Heart left ventricle (tissue), 13 donors: ENCODE data around the gene ARMH3.

Experiments used
- POLR2A ChIP-seq, 2 donors: fragments of 450-650 bp; IDR thresholded peaks; one replicate each; pipeline ENCODE4 v1.6.1; 2017; ENCODE audit warnings: antibody characterized with exemption in 2 of 2, mild to moderate bottlenecking in 2 of 2, moderate library complexity in 2 of 2
- TF ChIP-seq, protein P1 (sequence below), 12 donors: fragments of 200-600 bp; sonication (generic) in 4 of 12; IDR thresholded peaks; one replicate each; pipeline versions ENCODE4 v1.5.0 to v1.8.0; 2018 to 2022; ENCODE audit warnings: antibody characterized with exemption in 12 of 12, mild to moderate bottlenecking in 5 of 12
- donor health status: ischemic (EF 13 %, LVEDD 7.1; RV severe dilation, severe dysfunction).
- donor health status: DM: no; HTN: yes; CAD: no.
- donor health status: DM: no; HTN: no; CAD: no.
- donor health status: ischemic (EF 25% LVEDD 6.9; RV normal size, moderate dysfunction).
- donor health status: ischemic (EF 25% LVEDD 5.7; RV mildly dilated, moderate dysfunction).
- donor health status: ischemic (EF 35%, LVEDD 5.7; RV mildly dilated, moderate dysfunction).
- donor health status: nonischemic (EF 11% LVEDD 7.7; RV severe dilation, severe dysfunction).
- donor health status: DM: yes; HTN: yes; CAD: no.
- donor health status: PGD.
- donor health status: ischemic (EF 29% LVEDD 5.4; RV normal size, mild dysfunction).
- donor health status: nonischemic (EF 23%, LVEDD 6.1; RV moderate dilation, normal function).

- TF ChIP-seq, protein P1, sequence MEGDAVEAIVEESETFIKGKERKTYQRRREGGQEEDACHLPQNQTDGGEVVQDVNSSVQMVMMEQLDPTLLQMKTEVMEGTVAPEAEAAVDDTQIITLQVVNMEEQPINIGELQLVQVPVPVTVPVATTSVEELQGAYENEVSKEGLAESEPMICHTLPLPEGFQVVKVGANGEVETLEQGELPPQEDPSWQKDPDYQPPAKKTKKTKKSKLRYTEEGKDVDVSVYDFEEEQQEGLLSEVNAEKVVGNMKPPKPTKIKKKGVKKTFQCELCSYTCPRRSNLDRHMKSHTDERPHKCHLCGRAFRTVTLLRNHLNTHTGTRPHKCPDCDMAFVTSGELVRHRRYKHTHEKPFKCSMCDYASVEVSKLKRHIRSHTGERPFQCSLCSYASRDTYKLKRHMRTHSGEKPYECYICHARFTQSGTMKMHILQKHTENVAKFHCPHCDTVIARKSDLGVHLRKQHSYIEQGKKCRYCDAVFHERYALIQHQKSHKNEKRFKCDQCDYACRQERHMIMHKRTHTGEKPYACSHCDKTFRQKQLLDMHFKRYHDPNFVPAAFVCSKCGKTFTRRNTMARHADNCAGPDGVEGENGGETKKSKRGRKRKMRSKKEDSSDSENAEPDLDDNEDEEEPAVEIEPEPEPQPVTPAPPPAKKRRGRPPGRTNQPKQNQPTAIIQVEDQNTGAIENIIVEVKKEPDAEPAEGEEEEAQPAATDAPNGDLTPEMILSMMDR (IDR thresholded peaks at IDR 0.05): no peak
- TF ChIP-seq POLR2A (IDR thresholded peaks at IDR 0.05): no peak
Observed at GRCh38 chr10:101807158-101807557, 248.8 kb downstream of the ARMH3 start.
